Prostate gland (tissue), 2 donors: ENCODE measurements around the gene PNMA8C.

Source experiments
- POLR2AphosphoS5 ChIP-seq: sonication (generic); formaldehyde crosslinking; IDR thresholded peaks from one replicate; pipeline ENCODE4 v1.6.1; 2017; ENCODE audit warnings: antibody characterized with exemption
- TF ChIP-seq, protein P1 (sequence below), 4 experiments: fragments of 200-600 bp in 2 of 4; fragments of 450-650 bp in 2 of 4; sonication (generic) in 2 of 4; IDR thresholded peaks; 1 replicate in 3 of 4; 2 replicates in 1 of 4; pipeline ENCODE4 v1.5.1; 2016 to 2019; ENCODE audit warnings: antibody characterized with exemption in 4 of 4, mild to moderate bottlenecking in 2 of 4, moderate library complexity in 2 of 4

DNA sequence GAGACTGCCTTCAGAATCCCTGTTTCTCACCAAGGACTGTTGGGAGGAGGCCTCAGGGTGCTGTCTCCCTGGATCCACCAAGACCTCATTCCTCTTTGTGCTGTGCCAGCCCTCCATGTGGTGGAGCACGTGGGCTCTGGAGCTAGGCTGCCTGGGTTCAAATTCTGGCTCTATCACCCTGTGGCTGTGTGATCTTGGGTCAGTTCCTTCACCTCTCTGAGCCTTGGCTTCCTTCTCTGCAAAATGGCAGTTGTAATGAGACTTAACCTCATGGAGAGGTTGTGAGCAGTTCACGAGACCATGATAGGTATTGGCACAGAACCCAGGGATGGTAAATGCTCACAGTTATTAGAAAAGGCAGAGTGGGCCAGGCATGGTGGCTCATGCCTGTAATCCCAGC, 6.4 kb downstream of the PNMA8C start:
- TF ChIP-seq, protein P1, sequence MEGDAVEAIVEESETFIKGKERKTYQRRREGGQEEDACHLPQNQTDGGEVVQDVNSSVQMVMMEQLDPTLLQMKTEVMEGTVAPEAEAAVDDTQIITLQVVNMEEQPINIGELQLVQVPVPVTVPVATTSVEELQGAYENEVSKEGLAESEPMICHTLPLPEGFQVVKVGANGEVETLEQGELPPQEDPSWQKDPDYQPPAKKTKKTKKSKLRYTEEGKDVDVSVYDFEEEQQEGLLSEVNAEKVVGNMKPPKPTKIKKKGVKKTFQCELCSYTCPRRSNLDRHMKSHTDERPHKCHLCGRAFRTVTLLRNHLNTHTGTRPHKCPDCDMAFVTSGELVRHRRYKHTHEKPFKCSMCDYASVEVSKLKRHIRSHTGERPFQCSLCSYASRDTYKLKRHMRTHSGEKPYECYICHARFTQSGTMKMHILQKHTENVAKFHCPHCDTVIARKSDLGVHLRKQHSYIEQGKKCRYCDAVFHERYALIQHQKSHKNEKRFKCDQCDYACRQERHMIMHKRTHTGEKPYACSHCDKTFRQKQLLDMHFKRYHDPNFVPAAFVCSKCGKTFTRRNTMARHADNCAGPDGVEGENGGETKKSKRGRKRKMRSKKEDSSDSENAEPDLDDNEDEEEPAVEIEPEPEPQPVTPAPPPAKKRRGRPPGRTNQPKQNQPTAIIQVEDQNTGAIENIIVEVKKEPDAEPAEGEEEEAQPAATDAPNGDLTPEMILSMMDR (IDR thresholded peaks at IDR 0.05), result no peak
- TF ChIP-seq POLR2AphosphoS5, result no peak
